A673 (cell line): ENCODE measurements around the gene ZNF462. TPM values are rescaled to one million over a fixed set of nuclear protein-coding genes. Genes with fewer than 3 reads are reported as not detected.

Experiments used
- BruUV-seq: library from RNA; stranded (reverse); fragments of 400-500 nt; replicated peaks from 2 replicates; lab custom pipeline; 2021; lab: Mats Ljungman, UMichigan
- CTCF ChIA-PET: fragments of 300-600 bp; sonication (Branson Sonifier 250); formaldehyde crosslinking; loops from one replicate; lab custom pipeline; 2022; ENCODE audit warnings: antibody characterized with exemption; lab: Charles Lee
- POLR2A ChIA-PET: fragments of 300-600 bp; sonication (Branson Sonifier 250); formaldehyde crosslinking; loops from one replicate; lab custom pipeline; 2022; ENCODE audit warnings: antibody characterized with exemption; ENCODE audit not compliant: low non-redundant PET; lab: Charles Lee
- DNase-seq: peaks from one replicate; pipeline ENCODE4 v3.0.0-alpha.2; 2015; ENCODE audit warnings: low spot score
- H3K27ac ChIP-seq: fragments of 200-600 bp; sonication (generic); 2 replicates; pipeline ENCODE4 v1.5.1; 2016; ENCODE audit warnings: mixed run types, low read depth, mild to moderate bottlenecking, mixed read lengths, antibody characterized with exemption, low read length; ENCODE audit not compliant: poor library complexity, severe bottlenecking
- H3K27me3 ChIP-seq: fragments of 200-600 bp; sonication (generic); replicated peaks from 2 replicates; pipeline ENCODE4 v1.6.1; 2017; ENCODE audit warnings: mixed run types, low read depth, mild to moderate bottlenecking, mixed read lengths, antibody characterized with exemption, low read length; ENCODE audit not compliant: insufficient read depth, poor library complexity
- H3K36me3 ChIP-seq: fragments of 200-600 bp; sonication (generic); 2 replicates; pipeline ENCODE4 v1.6.1; 2016; ENCODE audit warnings: mixed run types, mild to moderate bottlenecking, mixed read lengths, antibody characterized with exemption, low read length; ENCODE audit not compliant: insufficient read depth, poor library complexity, severe bottlenecking
- H3K4me1 ChIP-seq: fragments of 200-600 bp; sonication (generic); 2 replicates; pipeline ENCODE4 v1.6.1; 2017; ENCODE audit warnings: mixed run types, mild to moderate bottlenecking, mixed read lengths, antibody characterized with exemption, low read length; ENCODE audit not compliant: insufficient read depth, poor library complexity, severe bottlenecking
- H3K4me3 ChIP-seq: fragments of 200-600 bp; sonication (generic); 2 replicates; pipeline ENCODE4 v1.5.1; 2016; ENCODE audit warnings: low read depth, mixed run types, mild to moderate bottlenecking, mixed read lengths, low read length; ENCODE audit not compliant: poor library complexity, severe bottlenecking
- H3K9me3 ChIP-seq: fragments of 200-600 bp; sonication (generic); 2 replicates; pipeline ENCODE4 v1.6.1; 2016; ENCODE audit warnings: mixed run types, low read depth, mild to moderate bottlenecking, mixed read lengths, antibody characterized with exemption, low read length; ENCODE audit not compliant: poor library complexity, severe bottlenecking
- EZH2 ChIP-seq: fragments of 200-600 bp; sonication (generic); IDR thresholded peaks from 2 replicates; pipeline ENCODE4 v1.6.1; 2017; ENCODE audit warnings: borderline replicate concordance, low read depth, mild to moderate bottlenecking, mixed read lengths, antibody characterized with exemption, low read length; ENCODE audit not compliant: poor library complexity, severe bottlenecking
- intact Hi-C: fragments of 100-400 bp; cut with micrococcal nuclease; formaldehyde crosslinking; loops from one replicate; pipeline ENCODE4 v1.10.0; 2022; ENCODE audit not compliant: unreplicated experiment
- total RNA-seq: library from RNA; stranded (reverse); gene quantifications from 2 replicates; pipeline ENCODE4 v1.2.3, GENCODE V29; 2021
- TF ChIP-seq, protein P1 (sequence below): fragments of 300-800, 200-600 bp; sonication (generic); conservative IDR thresholded peaks from 2 replicates; pipeline ENCODE4 v1.5.1; 2017; ENCODE audit warnings: low read depth, mild to moderate bottlenecking, antibody characterized with exemption, low read length, moderate library complexity, mixed read lengths

ZNF462 gene
- total RNA-seq, 1 experiment from 2014 or later: 40.5 TPM

DNA sequence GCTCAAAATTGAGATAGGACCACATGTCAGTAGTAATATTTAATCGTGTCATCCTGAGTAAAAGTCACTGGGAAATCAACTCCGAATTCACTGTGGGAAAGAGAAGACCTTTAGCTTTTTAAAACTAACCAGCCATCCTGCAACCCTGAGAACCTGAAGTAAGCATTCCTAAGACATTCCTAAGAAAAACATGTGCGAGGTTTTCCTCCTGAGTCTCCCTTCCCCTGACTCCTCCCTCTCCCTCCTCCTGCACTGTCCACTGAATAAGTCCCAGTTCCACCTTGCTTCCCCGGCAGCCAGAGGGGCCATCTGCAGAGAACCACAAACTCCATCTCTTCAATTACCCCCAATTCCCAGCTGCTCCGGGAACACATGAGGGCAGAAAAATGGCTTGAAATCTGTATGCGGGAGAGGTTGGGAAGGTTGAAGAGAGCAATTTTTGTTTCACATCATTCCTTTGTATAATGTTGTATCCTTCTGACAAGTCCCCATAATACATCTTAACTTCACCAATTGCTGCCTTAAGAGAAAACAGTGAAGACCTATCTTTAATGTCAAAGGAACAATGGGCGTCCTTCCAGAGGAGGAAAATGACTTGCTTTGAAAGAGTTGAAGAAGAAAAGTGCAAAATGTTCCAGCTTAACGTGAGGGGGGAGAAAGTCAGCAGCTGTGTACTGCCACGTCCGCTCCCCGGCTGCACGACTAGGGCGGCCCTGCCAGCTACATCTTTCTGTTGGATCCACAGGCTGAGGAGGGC is 186.3 kb downstream of the ZNF462 start:
- Histone ChIP-seq H3K36me3 (no peaks in the 10 kb centered on the region), H3K4me3 (no peak overlapping the region), H3K27me3 (no peaks in the 10 kb centered on the region), H3K27ac (no peak overlapping the region), H3K4me1 (no peaks in the 10 kb centered on the region), H3K9me3 (no peaks in the 10 kb centered on the region)
- TF ChIP-seq, protein P1, sequence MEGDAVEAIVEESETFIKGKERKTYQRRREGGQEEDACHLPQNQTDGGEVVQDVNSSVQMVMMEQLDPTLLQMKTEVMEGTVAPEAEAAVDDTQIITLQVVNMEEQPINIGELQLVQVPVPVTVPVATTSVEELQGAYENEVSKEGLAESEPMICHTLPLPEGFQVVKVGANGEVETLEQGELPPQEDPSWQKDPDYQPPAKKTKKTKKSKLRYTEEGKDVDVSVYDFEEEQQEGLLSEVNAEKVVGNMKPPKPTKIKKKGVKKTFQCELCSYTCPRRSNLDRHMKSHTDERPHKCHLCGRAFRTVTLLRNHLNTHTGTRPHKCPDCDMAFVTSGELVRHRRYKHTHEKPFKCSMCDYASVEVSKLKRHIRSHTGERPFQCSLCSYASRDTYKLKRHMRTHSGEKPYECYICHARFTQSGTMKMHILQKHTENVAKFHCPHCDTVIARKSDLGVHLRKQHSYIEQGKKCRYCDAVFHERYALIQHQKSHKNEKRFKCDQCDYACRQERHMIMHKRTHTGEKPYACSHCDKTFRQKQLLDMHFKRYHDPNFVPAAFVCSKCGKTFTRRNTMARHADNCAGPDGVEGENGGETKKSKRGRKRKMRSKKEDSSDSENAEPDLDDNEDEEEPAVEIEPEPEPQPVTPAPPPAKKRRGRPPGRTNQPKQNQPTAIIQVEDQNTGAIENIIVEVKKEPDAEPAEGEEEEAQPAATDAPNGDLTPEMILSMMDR: no peak
- TF ChIP-seq EZH2: no peak
- no TSS peak for BruUV-seq
- intact Hi-C loops: no loop called here
- POLR2A ChIA-PET: no interaction called here
- DNase-seq: no peak
- CTCF ChIA-PET: no interaction called here

DNA sequence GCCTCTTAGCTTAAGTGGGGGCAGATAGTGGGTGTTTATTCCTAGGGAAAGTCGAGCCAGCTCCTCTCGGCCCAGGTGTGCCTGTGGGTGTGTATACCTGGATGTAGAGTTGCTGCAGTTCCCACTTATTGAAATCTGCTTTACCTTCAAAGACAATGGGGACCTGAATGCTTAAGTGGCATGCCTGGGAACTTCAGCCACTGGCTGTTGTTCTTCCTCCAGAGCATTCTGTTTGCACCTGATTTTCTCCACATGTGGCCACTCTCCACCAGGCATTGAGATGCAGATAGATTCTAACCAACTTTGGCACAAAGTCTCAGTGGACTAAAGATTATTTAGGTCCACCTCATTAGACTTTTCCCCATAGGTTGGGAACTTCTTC is 186.8 kb downstream of the ZNF462 start:
- no peaks in the 10 kb centered on the region for H3K36me3 ChIP-seq
- TF ChIP-seq EZH2: no peak
- TF ChIP-seq, protein P1: no peak
- H3K9me3 ChIP-seq: no peaks in the 10 kb centered on the region
- DNase-seq: no peak
- no peaks in the 10 kb centered on the region for H3K27me3 ChIP-seq
- H3K4me1 ChIP-seq: no peaks in the 10 kb centered on the region
- intact Hi-C loops: no loop called here
- no peak overlapping the region for H3K27ac ChIP-seq
- ChIA-PET CTCF (no interaction called here), POLR2A (no interaction called here)
- no TSS peak for BruUV-seq
- H3K4me3 ChIP-seq: no peak overlapping the region

DNA sequence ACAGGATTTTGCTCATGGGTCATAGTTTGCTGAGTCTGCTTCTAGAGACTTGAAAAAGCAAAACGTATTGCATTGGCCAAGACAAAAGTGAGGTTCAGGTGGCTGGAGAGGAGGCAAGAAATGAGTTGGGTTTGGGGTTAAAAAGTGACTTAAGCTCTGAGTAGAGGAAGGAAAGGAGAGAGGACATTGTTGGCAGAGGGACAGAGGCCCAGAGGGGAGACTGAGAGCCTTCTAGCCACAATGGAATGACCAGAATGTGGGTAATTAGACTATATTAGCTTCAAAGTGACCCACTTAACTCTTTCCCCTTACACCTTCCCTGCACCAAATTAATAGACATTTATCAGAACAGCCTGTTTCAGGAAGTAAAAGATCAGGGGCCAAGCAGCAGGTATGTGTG is 188.4 kb downstream of the ZNF462 start:
- CTCF ChIA-PET: no interaction called here

More for the DNA sequence above, 188.4 kb downstream of the ZNF462 start:
- Histone ChIP-seq H3K4me3 (no peak overlapping the region), H3K4me1 (no peaks in the 10 kb centered on the region), H3K36me3 (no peaks in the 10 kb centered on the region), H3K9me3 (no peaks in the 10 kb centered on the region), H3K27ac (no peak overlapping the region), H3K27me3 (no peaks in the 10 kb centered on the region)
- POLR2A ChIA-PET: no interaction called here
- no TSS peak for BruUV-seq
- intact Hi-C loops: no loop called here
- DNase-seq: no peak
- TF ChIP-seq EZH2: no peak
- TF ChIP-seq, protein P1: no peak
